HepG2 (cell line): ENCODE measurements around the gene TRMU. TPM values are rescaled to one million over a fixed set of nuclear protein-coding genes. Genes with fewer than 3 reads are reported as not detected.
A peak's percentile ranks its signal among the peaks of the same experiment; 100 is the strongest.

ENCODE experiments used
- ATF7-NPFF ChIP-seq: sonication (generic); formaldehyde crosslinking; IDR thresholded peaks from 2 replicates; pipeline ENCODE4 v1.8.1; 2023; ENCODE audit warnings: mild to moderate bottlenecking, low read depth, missing genetic modification reagents, moderate library complexity
- E2F2 ChIP-seq: sonication (generic); formaldehyde crosslinking; IDR thresholded peaks from 2 replicates; pipeline ENCODE4 v1.4.0; 2020; ENCODE audit warnings: missing genetic modification reagents, borderline replicate concordance
- FOXK1 ChIP-seq: sonication (generic); formaldehyde crosslinking; IDR thresholded peaks from 2 replicates; pipeline ENCODE4 v1.4.0; 2020; ENCODE audit warnings: low read depth, missing genetic modification reagents, borderline replicate concordance
- HMGXB4 ChIP-seq, 2 experiments: sonication (generic) in 1 of 2; formaldehyde crosslinking in 1 of 2; IDR thresholded peaks; 2 replicates each; pipeline versions ENCODE4 v1.4.0 to v1.6.1; 2018 to 2020; ENCODE audit warnings: missing genetic modification reagents in 2 of 2, borderline replicate concordance in 1 of 2, low read depth in 1 of 2, mild to moderate bottlenecking in 1 of 2, missing biosample characterization in 1 of 2
- IRX3 ChIP-seq: sonication (generic); formaldehyde crosslinking; IDR thresholded peaks from 2 replicates; pipeline ENCODE4 v1.8.1; 2023; ENCODE audit warnings: mild to moderate bottlenecking, low read depth, missing genetic modification reagents, borderline replicate concordance
- ZNF318 ChIP-seq: sonication (generic); formaldehyde crosslinking; IDR thresholded peaks from 2 replicates; pipeline ENCODE4 v1.4.0; 2020; ENCODE audit warnings: mild to moderate bottlenecking, missing genetic modification reagents
- ZNF431 ChIP-seq: sonication (generic); formaldehyde crosslinking; IDR thresholded peaks from 2 replicates; pipeline ENCODE4 v1.9.0; 2022; ENCODE audit warnings: missing genetic modification reagents, low read depth, mild to moderate bottlenecking, borderline replicate concordance
- ZNF562 ChIP-seq: sonication (generic); formaldehyde crosslinking; IDR thresholded peaks from 2 replicates; pipeline ENCODE4 v1.8.0; 2022; ENCODE audit warnings: missing genetic modification reagents, borderline replicate concordance
- ZNF580 ChIP-seq: IDR thresholded peaks from 2 replicates; pipeline ENCODE4 v1.6.1; 2016; ENCODE audit warnings: low read depth, borderline replicate concordance
- ZNF766 ChIP-seq: sonication (generic); formaldehyde crosslinking; IDR thresholded peaks from 2 replicates; pipeline ENCODE4 v1.5.0; 2020; ENCODE audit warnings: missing genetic modification reagents, borderline replicate concordance
- ZNF784 ChIP-seq: sonication (generic); formaldehyde crosslinking; IDR thresholded peaks from 2 replicates; pipeline ENCODE4 v1.5.1; 2020; ENCODE audit warnings: missing genetic modification reagents, mild to moderate bottlenecking, borderline replicate concordance
- polyA plus RNA-seq, 8 experiments: library from polyadenylated mRNA; depleted of rRNA in 3 of 8; stranded (reverse) in 7 of 8; unstranded in 1 of 8; fragments of >200 nt; fragmentation: Illumina TruSeq in 4 of 8; extraction: Trizol in 4 of 8; gene quantifications; 2 replicates each; pipeline versions ENCODE4 v1.2.1 to v1.2.3, GENCODE V29; 2011 to 2016; ENCODE audit warnings: low read depth in 4 of 8, missing spikeins in 1 of 8, mixed read lengths in 1 of 8; ENCODE audit not compliant: insufficient read depth in 1 of 8
- total RNA-seq, 5 experiments: library from RNA; depleted of rRNA; stranded (reverse); fragments of >200 nt; fragmentation: Illumina TruSeq; extraction: Trizol; gene quantifications; 2 replicates each; pipeline ENCODE4 v1.2.3, GENCODE V29; 2016; ENCODE audit warnings: low read depth in 1 of 5

The TRMU gene
- total and polyA plus RNA-seq, 2 of the 13 experiments (the other 11 are each of a cell fraction or from before 2014, with no cell fraction given), result 31.0 to 50.2 TPM

- TF ChIP-seq ZNF318 (0 out of 2 replicates have a peak, but pooled peaks have one; percentile 7), ATF7-NPFF (CRISPR knock-in tag) (peak; percentile 100), ZNF580 (CRISPR knock-in tag) (no peak), FOXK1 (CRISPR knock-in tag) (peak; percentile 65; the same call in 1 of the 2 replicates), ZNF766 (CRISPR knock-in tag) (peak; percentile 79; the same call in 1 of the 2 replicates), ZNF562 (CRISPR knock-in tag) (peak; percentile 84; the same call in 1 of the 2 replicates), E2F2 (CRISPR knock-in tag) (no peak), HMGXB4 (CRISPR knock-in tag; IDR thresholded peaks at IDR 0.05; ENCODE audit: borderline replicate concordance in 1 of 2, low read depth in 1 of 2) (peak; percentile 47 to 72; a peak in 3 of 4 replicates), IRX3 (peak; percentile 97), ZNF431 (CRISPR knock-in tag) (no peak; the same call in 1 of the 2 replicates), ZNF784 (peak; percentile 59; the same call in 1 of the 2 replicates)
These were observed 39.0 kb upstream of the TRMU start, which contains the start of gene GTSE1 (continued) for GRCh38 chr22:46296257-46297150.
